Fibroblast of lung (primary cell): Measurements from ENCODE around the gene WDFY3. TPM values are rescaled to one million over a fixed set of nuclear protein-coding genes. Genes with fewer than 3 reads are reported as not detected.

Experiments
- DNase-seq, 2 donors: peaks; one replicate each; pipeline versions ENCODE4 v3.0.0 to v3.0.0-alpha.2; 2010; ENCODE audit warnings: low read depth in 2 of 2
- H2AFZ ChIP-seq: 2 replicates; pipeline ENCODE4 v1.5.1; 2012; ENCODE audit warnings: low read length, control low read depth, inconsistent platforms
- H3K27ac ChIP-seq: 2 replicates; pipeline ENCODE4 v1.5.1; 2011; ENCODE audit warnings: low read length, control low read depth; ENCODE audit not compliant: insufficient read depth
- H3K27me3 ChIP-seq: 2 replicates; pipeline ENCODE4 v1.5.1; 2011; ENCODE audit warnings: mild to moderate bottlenecking, low read length; ENCODE audit not compliant: control insufficient read depth, insufficient read depth
- H3K36me3 ChIP-seq: 2 replicates; pipeline ENCODE4 v1.5.1; 2011; ENCODE audit warnings: low read length; ENCODE audit not compliant: control insufficient read depth, insufficient read depth
- H3K4me1 ChIP-seq: 2 replicates; pipeline ENCODE4 v1.5.1; 2011; ENCODE audit warnings: low read length; ENCODE audit not compliant: control insufficient read depth, insufficient read depth; ENCODE audit errors: extremely low read depth
- H3K4me2 ChIP-seq: 2 replicates; pipeline ENCODE4 v1.5.1; 2011; ENCODE audit warnings: low read length, control low read depth; ENCODE audit not compliant: insufficient read depth; ENCODE audit errors: extremely low read depth
- H3K4me3 ChIP-seq, 4 experiments: fragments of 200-600 bp in 1 of 4; sonication (generic) in 1 of 4; replicated peaks in 1 of 4; 2 replicates each; pipeline ENCODE4 v1.5.1; 2011 to 2016; ENCODE audit warnings: low read length in 4 of 4, low read depth in 3 of 4, mild to moderate bottlenecking in 3 of 4, control low read depth in 2 of 4, inconsistent platforms in 1 of 4, mixed read lengths in 1 of 4; ENCODE audit not compliant: insufficient read depth in 1 of 4; ENCODE audit errors: control extremely low read depth in 1 of 4
- H3K79me2 ChIP-seq: 2 replicates; pipeline ENCODE4 v1.5.1; 2012; ENCODE audit warnings: mild to moderate bottlenecking, low read length, inconsistent platforms; ENCODE audit not compliant: control insufficient read depth, insufficient read depth
- H3K9ac ChIP-seq: 2 replicates; pipeline ENCODE4 v1.5.1; 2011; ENCODE audit warnings: mild to moderate bottlenecking, low read length, control low read depth; ENCODE audit not compliant: insufficient read depth
- H3K9me3 ChIP-seq: 2 replicates; pipeline ENCODE4 v1.5.1; 2012; ENCODE audit warnings: low read depth, low read length; ENCODE audit not compliant: control insufficient read depth, insufficient read depth
- H4K20me1 ChIP-seq: 2 replicates; pipeline ENCODE4 v1.5.1; 2011; ENCODE audit warnings: low read length; ENCODE audit not compliant: control insufficient read depth, insufficient read depth; ENCODE audit errors: extremely low read depth
- EZH2 ChIP-seq: IDR thresholded peaks from 2 replicates; pipeline ENCODE4 v1.5.1; 2012; ENCODE audit warnings: low read length, control low read depth, mild to moderate bottlenecking; ENCODE audit errors: missing control alignments
- polyA plus RNA-seq, 2 donors: library from polyadenylated mRNA; depleted of rRNA in 1 of 2; stranded (reverse) in 1 of 2; unstranded in 1 of 2; fragments of >200 nt; gene quantifications; 2 replicates each; pipeline ENCODE4 v1.2.1, GENCODE V29; 2011 to 2012; ENCODE audit warnings: missing spikeins in 1 of 2
- total RNA-seq: library from RNA; depleted of rRNA; stranded (reverse); fragments of >200 nt; gene quantifications from 2 replicates; pipeline ENCODE4 v1.2.1, GENCODE V29; 2014
- TF ChIP-seq, protein P1 (sequence below), 2 donors: IDR thresholded peaks in 1 of 2; conservative IDR thresholded peaks in 1 of 2; 1 replicate in 1 of 2; 2 replicates in 1 of 2; pipeline ENCODE4 v1.5.1; 2011 to 2012; ENCODE audit warnings: low read length in 2 of 2, control low read depth in 1 of 2, inconsistent platforms in 1 of 2, low read depth in 1 of 2, mild to moderate bottlenecking in 1 of 2

WDFY3 gene
- total and polyA plus RNA-seq, 2 donors (not counting 1 experiment from before 2014, with no cell fraction given) = 26.8 to 88.8 TPM

DNA sequence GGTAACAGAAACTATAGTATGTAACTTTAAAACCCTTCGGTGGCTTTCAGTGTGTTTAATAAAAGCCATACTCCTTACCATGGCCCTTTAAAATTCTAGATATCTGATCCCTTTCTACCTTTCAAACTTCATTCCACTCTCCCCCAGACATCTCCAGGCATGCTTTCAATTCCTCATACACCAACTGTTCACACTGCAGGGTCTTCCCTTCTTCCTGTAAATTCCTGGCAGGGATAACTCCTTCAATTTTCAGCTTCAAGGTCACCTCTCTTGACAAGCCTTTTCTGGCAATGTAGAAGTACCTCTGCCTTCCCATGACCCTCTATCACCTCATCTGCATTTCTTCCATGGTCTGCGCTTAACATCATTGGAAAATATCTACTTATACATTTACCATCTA is 60.8 kb downstream of the WDFY3 start:
- Histone ChIP-seq H3K4me3 (no peak overlapping the region), H3K36me3 (no peaks in the 10 kb centered on the region), H4K20me1 (no peaks in the 10 kb centered on the region), H3K27ac (no peak overlapping the region), H2AFZ (no peak overlapping the region), H3K27me3 (no peaks in the 10 kb centered on the region), H3K79me2 (peaks cover 2% of the 10 kb centered on the region), H3K9ac (no peak overlapping the region), H3K4me1 (no peaks in the 10 kb centered on the region), H3K9me3 (no peaks in the 10 kb centered on the region), H3K4me2 (no peak overlapping the region)
- TF ChIP-seq EZH2 = no peak
- TF ChIP-seq, protein P1, sequence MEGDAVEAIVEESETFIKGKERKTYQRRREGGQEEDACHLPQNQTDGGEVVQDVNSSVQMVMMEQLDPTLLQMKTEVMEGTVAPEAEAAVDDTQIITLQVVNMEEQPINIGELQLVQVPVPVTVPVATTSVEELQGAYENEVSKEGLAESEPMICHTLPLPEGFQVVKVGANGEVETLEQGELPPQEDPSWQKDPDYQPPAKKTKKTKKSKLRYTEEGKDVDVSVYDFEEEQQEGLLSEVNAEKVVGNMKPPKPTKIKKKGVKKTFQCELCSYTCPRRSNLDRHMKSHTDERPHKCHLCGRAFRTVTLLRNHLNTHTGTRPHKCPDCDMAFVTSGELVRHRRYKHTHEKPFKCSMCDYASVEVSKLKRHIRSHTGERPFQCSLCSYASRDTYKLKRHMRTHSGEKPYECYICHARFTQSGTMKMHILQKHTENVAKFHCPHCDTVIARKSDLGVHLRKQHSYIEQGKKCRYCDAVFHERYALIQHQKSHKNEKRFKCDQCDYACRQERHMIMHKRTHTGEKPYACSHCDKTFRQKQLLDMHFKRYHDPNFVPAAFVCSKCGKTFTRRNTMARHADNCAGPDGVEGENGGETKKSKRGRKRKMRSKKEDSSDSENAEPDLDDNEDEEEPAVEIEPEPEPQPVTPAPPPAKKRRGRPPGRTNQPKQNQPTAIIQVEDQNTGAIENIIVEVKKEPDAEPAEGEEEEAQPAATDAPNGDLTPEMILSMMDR (conservative IDR thresholded peaks at IDR 0.05 in 1 of 2, IDR thresholded peaks at IDR 0.05 in 1 of 2; ENCODE audit: low read depth in 1 of 2, low read length in 2 of 2) = no peak
- DNase-seq = no peak

DNA sequence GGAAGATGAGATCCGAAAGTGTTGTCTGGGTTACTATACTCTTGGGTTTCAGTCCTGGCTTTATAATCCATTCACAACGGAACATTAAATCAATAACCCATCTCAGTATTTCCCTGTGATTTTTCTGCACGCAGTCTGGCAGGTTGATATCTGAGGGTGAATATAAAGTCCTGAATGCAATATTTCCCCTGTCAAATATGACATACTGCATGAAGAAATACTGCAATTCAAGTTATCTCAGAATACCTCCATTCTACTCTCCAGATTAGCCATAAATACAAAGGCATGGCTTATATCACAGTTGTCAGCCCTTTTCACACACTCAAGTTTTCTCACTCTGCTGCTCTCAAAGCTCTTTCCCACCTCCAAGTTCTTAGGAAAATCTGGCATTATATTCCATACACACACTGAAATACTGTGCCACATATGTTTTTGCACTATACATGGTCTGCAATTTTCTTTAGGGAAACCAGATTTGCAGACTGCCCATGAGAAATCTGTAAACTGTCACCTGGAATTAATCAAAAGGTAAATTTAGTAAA is 64.7 kb downstream of the WDFY3 start:
- Histone ChIP-seq H4K20me1 (no peaks in the 10 kb centered on the region), H3K4me2 (no peak overlapping the region), H3K27me3 (no peaks in the 10 kb centered on the region), H3K4me1 (no peaks in the 10 kb centered on the region), H3K4me3 (no peak overlapping the region), H3K9ac (no peak overlapping the region), H3K79me2 (peaks cover 4% of the 10 kb centered on the region), H3K9me3 (no peaks in the 10 kb centered on the region), H3K27ac (no peak overlapping the region), H2AFZ (no peak overlapping the region), H3K36me3 (peaks cover 1% of the 10 kb centered on the region)
- TF ChIP-seq EZH2 = no peak
- DNase-seq = no peak

DNA sequence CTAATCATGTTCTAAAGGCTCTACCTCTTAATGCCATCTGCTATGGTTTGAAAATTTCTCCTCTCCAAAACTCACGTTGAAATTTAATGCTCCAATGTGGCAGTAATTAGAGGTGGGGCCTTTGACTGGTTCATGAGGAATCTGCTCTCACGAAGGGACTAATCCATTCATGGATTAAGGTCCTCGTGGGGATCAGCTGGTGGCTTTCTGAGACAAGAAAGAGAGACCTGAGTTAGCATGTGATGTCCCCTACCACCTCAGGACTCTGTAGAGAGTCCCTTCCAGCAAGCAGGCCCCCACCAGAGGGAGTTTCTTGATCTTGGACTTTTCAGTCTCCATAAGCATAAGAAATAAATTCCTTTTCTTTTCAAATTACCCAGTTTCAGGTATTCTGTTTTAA is 65.3 kb downstream of the WDFY3 start:
- Histone ChIP-seq H3K36me3 (peaks cover 1% of the 10 kb centered on the region), H3K27me3 (no peaks in the 10 kb centered on the region), H3K9me3 (no peaks in the 10 kb centered on the region), H2AFZ (no peak overlapping the region), H3K27ac (no peak overlapping the region), H3K4me1 (no peaks in the 10 kb centered on the region), H3K79me2 (peaks cover 4% of the 10 kb centered on the region), H3K4me2 (no peak overlapping the region), H3K9ac (no peak overlapping the region), H3K4me3 (no peak overlapping the region), H4K20me1 (no peaks in the 10 kb centered on the region)
- TF ChIP-seq, protein P1 (conservative IDR thresholded peaks at IDR 0.05 in 1 of 2, IDR thresholded peaks at IDR 0.05 in 1 of 2; ENCODE audit: low read depth in 1 of 2, low read length in 2 of 2) = no peak
- TF ChIP-seq EZH2 = no peak
- DNase-seq = no peak
